Testis (tissue), 2 donors: ENCODE results near the gene MADCAM1.

Source experiments
- CTCF ChIP-seq, 3 experiments: fragments of 450-650 bp in 2 of 3; fragments of 200-600 bp in 1 of 3; sonication (generic) in 1 of 3; IDR thresholded peaks; one replicate each; pipeline ENCODE4 v1.5.1; 2016 to 2019; ENCODE audit warnings: antibody characterized with exemption in 3 of 3, mild to moderate bottlenecking in 2 of 3, moderate library complexity in 1 of 3
- POLR2A ChIP-seq: fragments of 450-650 bp; IDR thresholded peaks from one replicate; pipeline ENCODE4 v1.6.1; 2017; ENCODE audit warnings: antibody characterized with exemption, mild to moderate bottlenecking, moderate library complexity

GRCh38 chr19:468587-469256, 27.6 kb upstream of the MADCAM1 start:
- TF ChIP-seq CTCF (IDR thresholded peaks at IDR 0.05), result no peak
- no peak for TF ChIP-seq POLR2A
